ENCODE results near the gene MMEL1. TPM values are rescaled to one million over a fixed set of nuclear protein-coding genes. Genes with fewer than 3 reads are reported as not detected.

MMEL1 gene
- total and polyA plus RNA-seq, 12 donors, result 0.17 to 3.9 (median 0.67) TPM; not detected in 7

DNA sequence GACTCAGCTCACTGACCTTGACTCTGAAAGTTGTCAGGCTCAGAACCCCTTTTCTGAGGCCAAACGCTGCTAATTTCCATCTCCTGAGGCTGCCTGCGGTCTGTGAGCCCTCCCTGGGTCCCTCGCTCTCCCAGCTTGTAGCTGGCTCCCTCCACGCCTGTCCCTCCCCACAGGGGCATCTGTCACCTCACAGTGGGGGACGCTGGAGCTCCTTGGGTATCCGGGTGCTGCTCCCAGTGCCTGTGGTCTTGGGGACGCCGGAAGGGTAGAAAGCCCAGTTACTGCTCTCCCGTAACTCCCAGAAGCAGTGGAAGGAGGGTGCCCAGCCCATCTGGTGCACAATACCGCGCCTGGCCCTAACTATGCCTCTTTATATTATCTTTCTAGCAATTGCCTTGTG is 13.0 kb upstream of the MMEL1 start:
- intact Hi-C loops (cut with DNase I), result loop anchor here in 8 of 10 donors (10.0 kb wide), 7 partner anchors 51 to 451 kb away; partner anchors contain the start of genes PEX10 (in 3 of the 8), PANK4 (in 2 of the 8), FAAP20 (in 1 of the 8) and PRXL2B (in 1 of the 8)

DNA sequence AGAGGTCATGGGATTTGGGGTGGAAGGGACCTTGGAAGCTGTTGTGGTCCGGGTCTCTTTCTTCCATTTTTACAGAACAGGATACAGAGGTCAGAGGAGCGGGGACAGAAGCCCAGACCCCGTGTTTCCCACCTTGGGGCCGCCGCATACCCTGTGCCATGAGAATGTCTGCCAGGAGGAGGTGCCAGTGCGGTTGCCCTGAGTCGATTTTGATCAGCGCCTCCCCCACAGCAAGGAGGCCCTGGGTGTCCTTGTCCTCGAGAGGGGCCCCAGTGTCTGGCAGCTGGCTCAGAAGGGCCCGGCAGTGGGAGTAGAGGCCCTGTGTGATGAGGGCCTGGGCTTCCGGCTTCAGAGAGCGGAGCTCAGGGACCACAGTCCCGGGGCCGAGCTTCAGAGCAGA is 12.3 kb upstream of the MMEL1 start:
- no peak for ATAC-seq
- H3K27ac ChIP-seq, result no peak overlapping the region
- 79 to 81% methylated on average over 14 of the region's 14 CpGs for WGBS, 2 donors
- no peaks in the 10 kb centered on the region for H3K36me3 ChIP-seq
- no peak overlapping the region for H3K4me3 ChIP-seq
- H3K27me3 ChIP-seq, result no peaks in the 10 kb centered on the region
- peaks cover 8 to 21% (median 18%) of the 10 kb centered on the region in 9 donors for H3K4me1 ChIP-seq
- DNase-seq, result no peak
- H3K9me3 ChIP-seq, result peaks cover 0 to 35% (median 24%) of the 10 kb centered on the region in 11 donors
- TF ChIP-seq, protein P1, sequence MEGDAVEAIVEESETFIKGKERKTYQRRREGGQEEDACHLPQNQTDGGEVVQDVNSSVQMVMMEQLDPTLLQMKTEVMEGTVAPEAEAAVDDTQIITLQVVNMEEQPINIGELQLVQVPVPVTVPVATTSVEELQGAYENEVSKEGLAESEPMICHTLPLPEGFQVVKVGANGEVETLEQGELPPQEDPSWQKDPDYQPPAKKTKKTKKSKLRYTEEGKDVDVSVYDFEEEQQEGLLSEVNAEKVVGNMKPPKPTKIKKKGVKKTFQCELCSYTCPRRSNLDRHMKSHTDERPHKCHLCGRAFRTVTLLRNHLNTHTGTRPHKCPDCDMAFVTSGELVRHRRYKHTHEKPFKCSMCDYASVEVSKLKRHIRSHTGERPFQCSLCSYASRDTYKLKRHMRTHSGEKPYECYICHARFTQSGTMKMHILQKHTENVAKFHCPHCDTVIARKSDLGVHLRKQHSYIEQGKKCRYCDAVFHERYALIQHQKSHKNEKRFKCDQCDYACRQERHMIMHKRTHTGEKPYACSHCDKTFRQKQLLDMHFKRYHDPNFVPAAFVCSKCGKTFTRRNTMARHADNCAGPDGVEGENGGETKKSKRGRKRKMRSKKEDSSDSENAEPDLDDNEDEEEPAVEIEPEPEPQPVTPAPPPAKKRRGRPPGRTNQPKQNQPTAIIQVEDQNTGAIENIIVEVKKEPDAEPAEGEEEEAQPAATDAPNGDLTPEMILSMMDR (IDR thresholded peaks at IDR 0.05), result no peak
- intact Hi-C loops (cut with DNase I), result loop anchor here in 8 of 10 donors (10.0 kb wide), 7 partner anchors 50 to 450 kb away; partner anchors contain the start of genes PEX10 (in 3 of the 8), PANK4 (in 2 of the 8), FAAP20 (in 1 of the 8) and PRXL2B (in 1 of the 8)

More for the DNA sequence above, 13.0 kb upstream of the MMEL1 start:
- peaks cover 0 to 1% (median 0%) of the 10 kb centered on the region in 7 donors for H3K27me3 ChIP-seq
- H3K4me1 ChIP-seq, result peaks cover 8 to 21% (median 18%) of the 10 kb centered on the region in 9 donors
- DNase-seq, result no peak
- H3K9me3 ChIP-seq, result peaks cover 0 to 35% (median 24%) of the 10 kb centered on the region in 11 donors
- 82 to 84% methylated on average over 11 of the region's 11 CpGs for WGBS, 2 donors
- H3K36me3 ChIP-seq, result no peaks in the 10 kb centered on the region
- H3K4me3 ChIP-seq, result no peak overlapping the region
- no peak for ATAC-seq
- TF ChIP-seq, protein P1 (IDR thresholded peaks at IDR 0.05), result no peak
- H3K27ac ChIP-seq, result no peak overlapping the region

DNA sequence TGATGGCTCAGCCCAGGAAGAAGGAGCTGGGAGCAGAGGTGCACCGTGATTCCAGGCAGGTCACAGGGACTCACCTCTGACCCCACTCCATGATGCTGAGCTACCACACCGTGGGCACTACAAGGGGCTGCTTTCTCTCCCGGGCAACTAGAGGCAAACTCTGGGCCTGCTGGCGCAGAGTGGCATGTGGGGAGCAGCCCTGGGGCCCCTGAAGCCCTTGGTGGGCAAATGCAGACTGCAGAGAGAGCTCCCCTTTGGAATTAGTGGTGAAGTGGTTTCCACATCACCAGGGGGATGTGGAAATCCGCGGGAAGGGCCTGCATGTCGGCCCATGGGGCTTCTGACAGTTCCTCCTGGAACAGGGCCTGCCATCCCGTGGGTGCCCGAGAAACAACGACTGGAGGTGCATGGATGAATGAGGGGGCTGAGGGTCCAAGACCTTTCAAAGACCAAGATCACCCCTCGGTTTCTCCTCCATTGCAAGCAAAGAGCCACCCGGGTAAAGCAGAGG is 11.8 kb upstream of the MMEL1 start:
- ATAC-seq (no peak), DNase-seq (no peak)
- TF ChIP-seq, protein P1 (IDR thresholded peaks at IDR 0.05), result no peak
- Histone ChIP-seq H3K27me3 (no peaks in the 10 kb centered on the region), H3K36me3 (no peaks in the 10 kb centered on the region), H3K27ac (no peak overlapping the region), H3K4me1 (peaks cover 8 to 21% (median 18%) of the 10 kb centered on the region in 9 donors), H3K4me3 (no peak overlapping the region), H3K9me3 (peaks cover 0 to 35% (median 24%) of the 10 kb centered on the region in 11 donors)
- intact Hi-C loops (cut with DNase I), result loop anchor here in 8 of 10 donors (10.0 kb wide), 7 partner anchors 50 to 450 kb away; partner anchors contain the start of genes PEX10 (in 3 of the 8), PANK4 (in 2 of the 8), FAAP20 (in 1 of the 8) and PRXL2B (in 1 of the 8)
- WGBS, 2 donors, result 85 to 86% methylated on average over 12 of the region's 12 CpGs

DNA sequence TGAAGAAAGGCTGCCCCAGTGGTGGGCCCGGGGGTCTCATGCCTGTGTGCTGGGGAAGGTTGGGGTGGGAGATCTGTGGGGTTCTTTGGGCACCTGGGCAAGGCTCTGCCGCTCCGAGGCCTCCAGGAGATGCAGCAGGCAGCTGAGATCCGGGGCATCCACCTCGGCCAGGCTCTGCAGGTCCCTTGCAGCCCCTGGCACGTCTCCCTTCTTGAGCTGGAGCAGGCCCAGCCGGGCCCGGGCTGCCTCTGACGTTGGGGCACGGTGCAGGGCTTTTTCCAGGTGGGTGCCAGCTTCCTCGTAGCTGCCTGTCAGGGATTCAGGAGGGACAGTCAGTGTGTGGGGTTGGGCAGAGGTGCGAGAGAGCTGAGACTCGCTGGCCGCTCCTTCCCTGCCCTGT is 11.4 kb upstream of the MMEL1 start:
- TF ChIP-seq, protein P1 (IDR thresholded peaks at IDR 0.05), result no peak
- 85 to 88% methylated on average over 14 of the region's 14 CpGs for WGBS, 2 donors
- ATAC-seq (no peak), DNase-seq (no peak)
- no peak overlapping the region for H3K27ac ChIP-seq
- no peak overlapping the region for H3K4me3 ChIP-seq
- no peaks in the 10 kb centered on the region for H3K36me3 ChIP-seq
- no peaks in the 10 kb centered on the region for H3K27me3 ChIP-seq
- intact Hi-C loops (cut with DNase I), result loop anchor here in 8 of 10 donors (10.0 kb wide), 7 partner anchors 49 to 449 kb away; partner anchors contain the start of genes PEX10 (in 3 of the 8), PANK4 (in 2 of the 8), FAAP20 (in 1 of the 8) and PRXL2B (in 1 of the 8)
- H3K9me3 ChIP-seq, result peaks cover 0 to 34% (median 24%) of the 10 kb centered on the region in 11 donors
- peaks cover 8 to 21% (median 18%) of the 10 kb centered on the region in 9 donors for H3K4me1 ChIP-seq

All from heart right ventricle (tissue), 16 donors.